Activated CD8-positive, alpha-beta memory T cell treated with anti-CD3 and anti-CD28 coated beads for 4 hours (primary cell): Measurements from ENCODE around the gene ONECUT2.
"Not testable (repeated sequence)": the region's sequence is repeated elsewhere in the genome, so short reads cannot be mapped to it uniquely, and the experiment has no call there.

Experiments
- DNase-seq, 2 donors: peaks; one replicate each; pipeline ENCODE4 v3.0.0-alpha.2; 2020; ENCODE audit warnings: low read depth in 2 of 2

The ONECUT2 gene

GRCh38 chr18:57434536-57435494 lies at the start of gene ONECUT2:
TSS of gene ONECUT2 (plus strand) at chr18:57435374. CDS start at chr18:57435717, 343 bp downstream.
- DNase-seq, result peak in 1 of 2 donors; percentile 3

GRCh38 chr18:57389271-57389670 lies 45.9 kb upstream of the ONECUT2 start:
- DNase-seq, result no peak

- DNase-seq, result no peak
These were observed 45.1 kb upstream of the ONECUT2 start for GRCh38 chr18:57390044-57390443.

- DNase-seq, result not testable (repeated sequence)
These were observed 40.4 kb upstream of the ONECUT2 start for GRCh38 chr18:57394749-57395148.

GRCh38 chr18:57396831-57397230 lies 38.3 kb upstream of the ONECUT2 start:
- not testable (repeated sequence) for DNase-seq

GRCh38 chr18:57397440-57398132 lies 37.6 kb upstream of the ONECUT2 start:
- no peak for DNase-seq

GRCh38 chr18:57404345-57404744 lies 30.8 kb upstream of the ONECUT2 start:
- DNase-seq, result no peak

- no peak for DNase-seq
These were observed 25.5 kb upstream of the ONECUT2 start for GRCh38 chr18:57409650-57410049.

- no peak for DNase-seq
These were observed 24.4 kb upstream of the ONECUT2 start for GRCh38 chr18:57410749-57411148.

GRCh38 chr18:57416542-57416941 lies 18.6 kb upstream of the ONECUT2 start:
- no peak for DNase-seq

- no peak for DNase-seq
These were observed 12.8 kb upstream of the ONECUT2 start for GRCh38 chr18:57422313-57422872.

- DNase-seq, result no peak
These were observed 11.4 kb upstream of the ONECUT2 start for GRCh38 chr18:57423821-57424220.

GRCh38 chr18:57425096-57425495 lies 10.1 kb upstream of the ONECUT2 start:
- no peak for DNase-seq

- no peak for DNase-seq
These were observed 9.0 kb upstream of the ONECUT2 start for GRCh38 chr18:57426187-57426586.

GRCh38 chr18:57427429-57428201 lies 7.6 kb upstream of the ONECUT2 start:
- DNase-seq, result no peak

GRCh38 chr18:57428221-57429150 lies 6.7 kb upstream of the ONECUT2 start:
- DNase-seq, result no peak

GRCh38 chr18:57429167-57430078 lies 5.8 kb upstream of the ONECUT2 start:
- no peak for DNase-seq

- no peak for DNase-seq
These were observed 4.8 kb upstream of the ONECUT2 start for GRCh38 chr18:57430079-57431001.
